GM19193 (cell line): ENCODE data around the gene LAMA1.

ENCODE experiments used
- POLR2A ChIP-seq: IDR thresholded peaks from 4 replicates; pipeline ENCODE4 v1.6.1; 2011; ENCODE audit not compliant: insufficient read depth, insufficient read length; ENCODE audit errors: extremely low read depth

LAMA1 gene

DNA sequence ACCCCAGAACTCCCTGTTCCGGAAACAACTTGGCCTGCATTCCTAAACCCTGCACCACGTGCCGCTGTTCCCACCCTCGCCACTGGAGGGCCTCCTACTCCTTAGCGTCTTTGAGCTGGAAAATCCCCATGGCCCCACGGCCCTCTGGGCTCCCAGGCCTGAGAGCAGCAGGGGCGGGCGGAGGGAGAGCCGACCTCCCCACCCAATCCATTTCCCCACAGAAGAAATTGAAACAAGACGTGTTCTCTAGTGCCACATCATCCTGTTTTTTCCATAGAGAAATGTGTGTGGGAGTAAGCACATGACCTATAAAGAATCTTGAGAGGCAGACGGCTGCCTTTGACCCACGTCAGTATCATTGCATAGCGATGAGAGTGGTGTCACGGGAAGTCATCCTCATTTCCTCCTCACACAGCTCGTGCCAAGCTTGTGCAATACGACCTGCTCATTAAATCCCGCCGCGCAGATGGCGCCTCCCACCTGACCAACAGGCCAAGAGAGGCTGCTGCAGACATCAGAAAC is 79.2 kb downstream of the LAMA1 start:
- no peak for TF ChIP-seq POLR2A

DNA sequence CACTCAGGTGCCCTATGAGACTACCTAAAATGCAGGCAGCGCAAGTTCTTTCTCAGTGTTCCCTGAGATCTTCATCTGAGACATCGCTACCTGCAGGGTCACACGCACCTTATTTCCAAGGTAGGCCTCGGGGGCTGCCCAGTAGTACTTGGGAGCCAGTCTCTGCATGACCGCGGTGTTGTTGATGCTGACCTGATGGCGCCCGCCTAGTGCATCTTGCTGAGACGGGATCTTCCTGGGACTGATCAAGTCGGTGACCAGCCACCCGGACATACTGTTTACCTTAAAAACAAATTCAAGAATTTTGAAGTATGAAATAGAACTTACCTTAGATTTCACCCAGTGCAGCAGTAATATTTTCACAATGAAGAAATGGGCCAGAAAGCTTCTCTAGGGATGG is 80.1 kb downstream of the LAMA1 start:
- TF ChIP-seq POLR2A: no peak

GRCh38 chr18:7035807-7036206 is 81.8 kb downstream of the LAMA1 start:
- TF ChIP-seq POLR2A: no peak

- no peak for TF ChIP-seq POLR2A
Measured at GRCh38 chr18:7034924-7035323, 82.7 kb downstream of the LAMA1 start.

DNA sequence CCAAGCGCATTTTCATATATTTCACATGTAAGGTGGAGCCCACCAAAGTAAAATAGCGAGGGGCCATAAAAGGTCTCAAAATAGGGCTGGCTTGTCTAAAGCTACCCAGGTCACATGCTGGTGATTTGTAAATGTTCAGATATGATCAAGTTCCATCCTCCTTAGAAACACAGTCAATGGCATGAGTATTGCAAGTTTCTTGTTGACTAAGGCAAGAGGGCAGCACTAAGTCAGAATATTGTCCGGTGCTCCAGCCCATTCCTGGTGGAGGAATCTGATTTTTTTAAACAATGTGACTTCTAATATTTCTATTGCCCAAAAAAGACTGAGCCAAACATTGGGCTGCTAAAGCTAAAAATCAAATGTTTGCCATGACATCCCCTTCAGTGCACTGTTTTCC is 85.1 kb downstream of the LAMA1 start:
- TF ChIP-seq POLR2A: no peak

- TF ChIP-seq POLR2A: no peak
Measured at GRCh38 chr18:7028625-7029024, 89.0 kb downstream of the LAMA1 start.

DNA sequence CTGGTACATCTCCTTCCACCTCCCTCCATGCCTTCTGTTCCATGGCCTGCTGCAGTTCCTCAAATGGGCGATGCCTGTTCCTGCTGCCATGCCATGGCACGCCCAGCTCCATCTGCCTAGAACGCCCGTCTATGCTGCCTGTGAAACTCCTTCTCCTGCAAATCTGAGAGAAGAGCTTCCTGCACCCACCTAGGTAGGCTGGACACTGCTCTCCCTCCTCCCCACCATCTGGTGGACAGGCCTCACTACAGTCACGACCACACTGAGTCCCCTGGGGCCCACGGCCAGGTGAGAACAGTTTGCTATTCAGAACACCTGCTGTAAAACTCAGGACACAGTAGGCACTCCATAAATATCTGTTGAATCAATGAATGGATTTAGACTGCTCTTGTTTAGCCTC is 92.4 kb downstream of the LAMA1 start:
- no peak for TF ChIP-seq POLR2A

GRCh38 chr18:7023581-7023980 is 94.0 kb downstream of the LAMA1 start:
- TF ChIP-seq POLR2A: no peak

GRCh38 chr18:7023063-7023580 is 94.5 kb downstream of the LAMA1 start:
- TF ChIP-seq POLR2A: no peak

- TF ChIP-seq POLR2A: no peak
Measured at GRCh38 chr18:7021994-7022840, 95.4 kb downstream of the LAMA1 start.

GRCh38 chr18:7020995-7021777 is 96.4 kb downstream of the LAMA1 start:
- TF ChIP-seq POLR2A: no peak

- no peak for TF ChIP-seq POLR2A
Measured at GRCh38 chr18:7017013-7017412, 100.6 kb downstream of the LAMA1 start.

DNA sequence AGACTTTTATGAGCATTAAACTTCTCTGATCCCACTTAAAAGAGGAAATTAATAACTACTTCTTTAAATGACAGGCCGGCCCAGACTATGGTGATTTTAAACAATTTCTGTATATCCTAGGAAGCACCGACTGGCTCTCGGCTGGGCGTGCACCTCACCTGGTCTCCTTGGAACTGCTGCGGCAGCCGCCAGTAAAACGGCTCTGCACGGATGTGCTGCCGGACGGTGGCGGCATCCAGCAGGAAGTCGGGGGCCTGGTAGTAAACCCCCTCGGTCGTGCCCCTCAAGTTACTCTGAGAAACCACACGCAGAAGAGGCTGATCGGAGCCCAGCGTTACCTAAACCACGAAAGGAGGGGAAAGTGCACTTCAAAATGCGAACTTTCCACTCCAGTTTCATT is 106.5 kb downstream of the LAMA1 start:
- TF ChIP-seq POLR2A: no peak

DNA sequence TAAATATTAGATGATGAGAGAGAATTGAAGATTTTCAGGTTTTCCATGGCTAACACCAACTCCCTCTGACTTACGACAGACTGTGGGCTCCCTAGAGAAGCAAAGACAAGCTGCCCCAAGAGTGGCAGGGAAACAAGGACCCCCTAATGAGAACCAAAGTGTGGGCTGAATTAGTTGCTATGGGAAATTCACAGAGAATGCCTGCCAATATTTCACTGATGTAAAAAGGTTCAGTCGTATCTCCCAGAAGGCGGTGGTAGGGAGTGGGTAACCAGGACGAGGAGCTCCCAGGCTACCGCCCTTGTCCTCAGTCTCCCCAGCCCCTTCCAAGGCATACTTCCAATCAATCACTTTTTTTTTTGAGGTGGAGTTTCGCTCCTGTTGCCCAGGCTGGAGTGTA is 113.6 kb downstream of the LAMA1 start:
- no peak for TF ChIP-seq POLR2A

- no peak for TF ChIP-seq POLR2A
Measured at GRCh38 chr18:7002107-7002506, 115.5 kb downstream of the LAMA1 start.

DNA sequence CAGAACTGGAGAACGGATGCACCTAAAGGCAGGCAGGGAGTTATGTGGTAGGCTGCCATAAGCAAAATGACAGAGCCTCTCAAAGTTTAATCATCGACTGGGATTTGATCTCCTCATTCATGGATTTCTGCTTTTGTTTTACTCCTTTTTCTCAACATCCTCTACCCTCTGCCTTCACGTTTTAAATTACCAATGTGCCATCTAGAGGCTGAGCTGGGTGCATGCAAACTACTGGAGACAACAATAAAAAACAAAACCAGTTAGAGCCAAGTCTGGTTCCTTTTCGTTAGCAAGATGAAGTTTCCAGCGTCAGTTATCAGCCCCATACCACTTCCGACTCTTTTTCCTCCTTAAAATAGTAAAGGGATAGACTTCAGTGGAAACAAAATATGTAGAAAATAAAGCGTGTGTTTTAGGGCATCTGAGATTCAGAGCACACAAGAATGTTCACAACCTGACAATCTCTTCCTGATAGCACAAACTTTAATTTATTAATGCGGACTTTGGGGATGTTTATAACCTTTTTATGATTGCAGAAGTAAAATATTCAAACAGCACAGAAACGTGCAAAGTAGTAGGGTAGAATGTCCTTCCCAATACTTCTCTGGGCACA is 117.0 kb downstream of the LAMA1 start:
- TF ChIP-seq POLR2A: no peak

DNA sequence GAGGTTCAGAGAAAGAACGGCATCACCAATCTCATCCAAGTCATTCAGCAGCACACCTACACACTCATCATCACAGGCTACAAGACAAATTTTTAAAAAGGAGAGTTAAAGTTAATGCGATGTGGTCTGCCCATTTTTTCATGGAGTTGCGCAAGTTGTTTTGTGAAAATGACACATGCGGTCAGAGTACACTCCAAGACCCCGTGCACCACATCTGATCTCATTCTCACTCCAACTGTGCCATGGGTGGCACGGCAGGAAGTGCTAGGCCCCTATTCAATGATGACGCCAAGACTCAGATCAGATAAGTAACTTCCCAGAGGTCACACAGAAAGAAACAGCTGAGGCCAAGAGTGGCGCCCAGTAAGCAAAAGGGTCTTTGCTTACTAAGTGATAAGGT is 119.8 kb downstream of the LAMA1 start:
- TF ChIP-seq POLR2A: no peak
